Astrocyte (in vitro differentiated cells and primary cell): ENCODE measurements around the gene SSX4.
"Not testable (repeated sequence)": the region's sequence is repeated elsewhere in the genome, so short reads cannot be mapped to it uniquely, and the experiment has no call there.

Experiments
- EZH2 ChIP-seq: IDR thresholded peaks from 2 replicates; pipeline ENCODE4 v1.6.1; 2012; ENCODE audit warnings: mild to moderate bottlenecking, low read length, inconsistent platforms; ENCODE audit not compliant: insufficient read depth
- TF ChIP-seq, protein P1 (sequence below): IDR thresholded peaks from 2 replicates; pipeline ENCODE4 v1.5.1; 2011; ENCODE audit warnings: low read depth, mild to moderate bottlenecking, inconsistent platforms, low read length, moderate library complexity; ENCODE audit not compliant: insufficient read depth

DNA sequence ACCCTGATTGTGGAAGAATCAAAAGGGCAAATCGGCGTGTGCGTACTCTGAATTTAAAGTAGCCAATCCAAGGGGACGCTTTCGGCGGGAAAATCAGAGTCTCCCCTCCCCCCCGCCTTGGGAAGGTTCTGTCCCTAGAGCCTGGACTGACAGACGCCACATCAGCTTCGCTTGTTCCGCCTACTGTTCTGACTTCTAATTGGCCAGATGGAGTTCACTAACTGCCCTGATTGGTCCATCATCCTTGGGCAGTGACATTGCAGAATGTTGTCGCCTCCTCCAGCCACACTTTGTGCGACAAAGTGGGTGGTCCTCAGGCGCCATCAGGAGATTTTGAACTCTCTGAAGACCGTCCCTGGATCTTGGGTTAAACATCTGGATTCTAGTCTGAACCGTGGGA, 28.5 kb downstream of the SSX4 start, which contains the start of gene SSX4B:
- TF ChIP-seq, protein P1, sequence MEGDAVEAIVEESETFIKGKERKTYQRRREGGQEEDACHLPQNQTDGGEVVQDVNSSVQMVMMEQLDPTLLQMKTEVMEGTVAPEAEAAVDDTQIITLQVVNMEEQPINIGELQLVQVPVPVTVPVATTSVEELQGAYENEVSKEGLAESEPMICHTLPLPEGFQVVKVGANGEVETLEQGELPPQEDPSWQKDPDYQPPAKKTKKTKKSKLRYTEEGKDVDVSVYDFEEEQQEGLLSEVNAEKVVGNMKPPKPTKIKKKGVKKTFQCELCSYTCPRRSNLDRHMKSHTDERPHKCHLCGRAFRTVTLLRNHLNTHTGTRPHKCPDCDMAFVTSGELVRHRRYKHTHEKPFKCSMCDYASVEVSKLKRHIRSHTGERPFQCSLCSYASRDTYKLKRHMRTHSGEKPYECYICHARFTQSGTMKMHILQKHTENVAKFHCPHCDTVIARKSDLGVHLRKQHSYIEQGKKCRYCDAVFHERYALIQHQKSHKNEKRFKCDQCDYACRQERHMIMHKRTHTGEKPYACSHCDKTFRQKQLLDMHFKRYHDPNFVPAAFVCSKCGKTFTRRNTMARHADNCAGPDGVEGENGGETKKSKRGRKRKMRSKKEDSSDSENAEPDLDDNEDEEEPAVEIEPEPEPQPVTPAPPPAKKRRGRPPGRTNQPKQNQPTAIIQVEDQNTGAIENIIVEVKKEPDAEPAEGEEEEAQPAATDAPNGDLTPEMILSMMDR = not testable (repeated sequence)
- not testable (repeated sequence) for TF ChIP-seq EZH2
